ENCODE measurements around the gene MAT1A. TPM values are rescaled to one million over a fixed set of nuclear protein-coding genes. Genes with fewer than 3 reads are reported as not detected.

MAT1A gene
- total RNA-seq, 1 experiment from 2014 or later, result 2.3 TPM

GRCh38 chr10:80277567-80278250 is 11.7 kb downstream of the MAT1A start (continued):
- TF ChIP-seq AR (CRISPR knock-in tag; IDR thresholded peaks at IDR 0.05) (no peak), OVOL2 (CRISPR knock-in tag; IDR thresholded peaks at IDR 0.05; ENCODE audit: borderline replicate concordance) (no peak), E2F1 (CRISPR knock-in tag; IDR thresholded peaks at IDR 0.05) (no peak), ELF4 (CRISPR knock-in tag; IDR thresholded peaks at IDR 0.05; ENCODE audit: low read depth) (no peak), TCF7 (CRISPR knock-in tag; IDR thresholded peaks at IDR 0.05; ENCODE audit: low read depth) (no peak), MYBL2 (CRISPR knock-in tag; IDR thresholded peaks at IDR 0.05) (no peak), CDX4 (CRISPR knock-in tag; IDR thresholded peaks at IDR 0.05; ENCODE audit: borderline replicate concordance) (no peak), PREB (CRISPR knock-in tag; IDR thresholded peaks at IDR 0.05; ENCODE audit: borderline replicate concordance) (no peak), MLX (CRISPR knock-in tag; IDR thresholded peaks at IDR 0.05) (no peak)
- TF ChIP-seq, protein P1, sequence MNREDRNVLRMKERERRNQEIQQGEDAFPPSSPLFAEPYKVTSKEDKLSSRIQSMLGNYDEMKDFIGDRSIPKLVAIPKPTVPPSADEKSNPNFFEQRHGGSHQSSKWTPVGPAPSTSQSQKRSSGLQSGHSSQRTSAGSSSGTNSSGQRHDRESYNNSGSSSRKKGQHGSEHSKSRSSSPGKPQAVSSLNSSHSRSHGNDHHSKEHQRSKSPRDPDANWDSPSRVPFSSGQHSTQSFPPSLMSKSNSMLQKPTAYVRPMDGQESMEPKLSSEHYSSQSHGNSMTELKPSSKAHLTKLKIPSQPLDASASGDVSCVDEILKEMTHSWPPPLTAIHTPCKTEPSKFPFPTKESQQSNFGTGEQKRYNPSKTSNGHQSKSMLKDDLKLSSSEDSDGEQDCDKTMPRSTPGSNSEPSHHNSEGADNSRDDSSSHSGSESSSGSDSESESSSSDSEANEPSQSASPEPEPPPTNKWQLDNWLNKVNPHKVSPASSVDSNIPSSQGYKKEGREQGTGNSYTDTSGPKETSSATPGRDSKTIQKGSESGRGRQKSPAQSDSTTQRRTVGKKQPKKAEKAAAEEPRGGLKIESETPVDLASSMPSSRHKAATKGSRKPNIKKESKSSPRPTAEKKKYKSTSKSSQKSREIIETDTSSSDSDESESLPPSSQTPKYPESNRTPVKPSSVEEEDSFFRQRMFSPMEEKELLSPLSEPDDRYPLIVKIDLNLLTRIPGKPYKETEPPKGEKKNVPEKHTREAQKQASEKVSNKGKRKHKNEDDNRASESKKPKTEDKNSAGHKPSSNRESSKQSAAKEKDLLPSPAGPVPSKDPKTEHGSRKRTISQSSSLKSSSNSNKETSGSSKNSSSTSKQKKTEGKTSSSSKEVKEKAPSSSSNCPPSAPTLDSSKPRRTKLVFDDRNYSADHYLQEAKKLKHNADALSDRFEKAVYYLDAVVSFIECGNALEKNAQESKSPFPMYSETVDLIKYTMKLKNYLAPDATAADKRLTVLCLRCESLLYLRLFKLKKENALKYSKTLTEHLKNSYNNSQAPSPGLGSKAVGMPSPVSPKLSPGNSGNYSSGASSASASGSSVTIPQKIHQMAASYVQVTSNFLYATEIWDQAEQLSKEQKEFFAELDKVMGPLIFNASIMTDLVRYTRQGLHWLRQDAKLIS (CRISPR knock-in tag; IDR thresholded peaks at IDR 0.05; ENCODE audit: borderline replicate concordance), result no peak
- TF ChIP-seq, protein P2, sequence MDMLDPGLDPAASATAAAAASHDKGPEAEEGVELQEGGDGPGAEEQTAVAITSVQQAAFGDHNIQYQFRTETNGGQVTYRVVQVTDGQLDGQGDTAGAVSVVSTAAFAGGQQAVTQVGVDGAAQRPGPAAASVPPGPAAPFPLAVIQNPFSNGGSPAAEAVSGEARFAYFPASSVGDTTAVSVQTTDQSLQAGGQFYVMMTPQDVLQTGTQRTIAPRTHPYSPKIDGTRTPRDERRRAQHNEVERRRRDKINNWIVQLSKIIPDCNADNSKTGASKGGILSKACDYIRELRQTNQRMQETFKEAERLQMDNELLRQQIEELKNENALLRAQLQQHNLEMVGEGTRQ (CRISPR knock-in tag; IDR thresholded peaks at IDR 0.05), result no peak

- CTCF ChIA-PET, result no interaction called here
- H3K27ac Mint-ChIP-seq, result no peak overlapping the region
- no peak for TF ChIP-seq RELA (CRISPR knock-in tag; IDR thresholded peaks at IDR 0.05; ENCODE audit: borderline replicate concordance)
- TF ChIP-seq ZNF263 (CRISPR knock-in tag; IDR thresholded peaks at IDR 0.05; ENCODE audit: low read depth), result no peak
- TF ChIP-seq NR3C1 (CRISPR knock-in tag; conservative IDR thresholded peaks at IDR 0.05; ENCODE audit: low read depth), result no peak
- TF ChIP-seq ELF4 (CRISPR knock-in tag; IDR thresholded peaks at IDR 0.05; ENCODE audit: low read depth), result no peak
- TF ChIP-seq, protein P3, sequence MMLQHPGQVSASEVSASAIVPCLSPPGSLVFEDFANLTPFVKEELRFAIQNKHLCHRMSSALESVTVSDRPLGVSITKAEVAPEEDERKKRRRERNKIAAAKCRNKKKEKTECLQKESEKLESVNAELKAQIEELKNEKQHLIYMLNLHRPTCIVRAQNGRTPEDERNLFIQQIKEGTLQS (CRISPR knock-in tag; conservative IDR thresholded peaks at IDR 0.05), result no peak
- no peak for TF ChIP-seq ZNF219 (CRISPR knock-in tag; IDR thresholded peaks at IDR 0.05; ENCODE audit: borderline replicate concordance)
- TF ChIP-seq ZNF532 (CRISPR knock-in tag; IDR thresholded peaks at IDR 0.05; ENCODE audit: borderline replicate concordance), result no peak
- TF ChIP-seq FOXJ3 (CRISPR knock-in tag; IDR thresholded peaks at IDR 0.05; ENCODE audit: borderline replicate concordance), result no peak
Observed at GRCh38 chr10:80277016-80277415, 12.4 kb downstream of the MAT1A start.

More at GRCh38 chr10:80277016-80277415, 12.4 kb downstream of the MAT1A start:
- no peaks in the 10 kb centered on the region; the same call in 1 of the 2 replicates for H3K27me3 Mint-ChIP-seq (ENCODE audit: low read depth)
- H3K36me3 Mint-ChIP-seq, result no peaks in the 10 kb centered on the region
- POLR2A ChIA-PET, result no interaction called here
- H3K4me1 Mint-ChIP-seq, result peaks cover 7% of the 10 kb centered on the region; the same call in 1 of the 2 replicates
- ATAC-seq (no peak), DNase-seq (ENCODE audit: low spot score) (no peak)
- H3K9me3 Mint-ChIP-seq, result no peaks in the 10 kb centered on the region
- H3K4me3 Mint-ChIP-seq, result no peak overlapping the region

Measured in WTC11 (cell line).